Neural cell (in vitro differentiated cells): ENCODE results near the gene NBEA. TPM values are rescaled to one million over a fixed set of nuclear protein-coding genes. Genes with fewer than 3 reads are reported as not detected.

ENCODE experiments used
- H2AFZ ChIP-seq: fragments of 200-600, 300-800 bp; sonication (generic), shearing (Covaris generic); 2 replicates; pipeline ENCODE4 v1.6.0; 2014; ENCODE audit warnings: low read depth, mild to moderate bottlenecking, antibody characterized with exemption, low read length, moderate library complexity
- H3F3A ChIP-seq: fragments of 200-600 bp; shearing (Covaris generic); 2 replicates; pipeline ENCODE4 v1.6.1; 2016; ENCODE audit warnings: mild to moderate bottlenecking, moderate library complexity, mixed read lengths, antibody characterized with exemption, low read length; ENCODE audit not compliant: insufficient read depth, poor library complexity, severe bottlenecking
- H3K27ac ChIP-seq: fragments of 200-600, 300-800 bp; sonication (generic), shearing (Covaris generic); 2 replicates; pipeline ENCODE4 v1.5.1; 2014; ENCODE audit warnings: mild to moderate bottlenecking, low read length, moderate library complexity
- H3K27me3 ChIP-seq: fragments of 300-800, 200-600 bp; sonication (generic), shearing (Covaris generic); 2 replicates; pipeline ENCODE4 v1.6.0; 2014; ENCODE audit warnings: mild to moderate bottlenecking, low read depth, low read length, moderate library complexity; ENCODE audit not compliant: insufficient read depth
- H3K36me3 ChIP-seq: fragments of 300-800, 200-600 bp; sonication (generic), shearing (Covaris generic); 2 replicates; pipeline ENCODE4 v1.5.1; 2014; ENCODE audit warnings: mild to moderate bottlenecking, antibody characterized with exemption, low read length, moderate library complexity; ENCODE audit not compliant: insufficient read depth
- H3K4me2 ChIP-seq: fragments of 300-800, 200-600 bp; sonication (generic), shearing (Covaris generic); 2 replicates; pipeline ENCODE4 v1.6.0; 2014; ENCODE audit warnings: mild to moderate bottlenecking, low read length
- H3K4me3 ChIP-seq: fragments of 300-800, 200-600 bp; sonication (generic), shearing (Covaris generic); 2 replicates; pipeline ENCODE4 v1.5.1; 2014; ENCODE audit warnings: mild to moderate bottlenecking, low read length, moderate library complexity
- H3K79me2 ChIP-seq: fragments of 200-600 bp; shearing (Covaris generic); replicated peaks from 2 replicates; pipeline ENCODE4 v1.6.0; 2014; ENCODE audit warnings: mild to moderate bottlenecking, low read length, moderate library complexity; ENCODE audit not compliant: insufficient read depth
- H3K9ac ChIP-seq: fragments of 300-800, 200-600 bp; sonication (generic), shearing (Covaris generic); 2 replicates; pipeline ENCODE4 v1.6.1; 2016; ENCODE audit warnings: mild to moderate bottlenecking, low read length, mixed read lengths
- H3K9me2 ChIP-seq: fragments of 200-600 bp; shearing (Covaris generic); 2 replicates; pipeline ENCODE4 v1.6.1; 2016; ENCODE audit warnings: mild to moderate bottlenecking, low read length, mixed read lengths; ENCODE audit not compliant: insufficient read depth
- H3K9me3 ChIP-seq: fragments of 200-600, 300-800 bp; sonication (generic), shearing (Covaris generic); 2 replicates; pipeline ENCODE4 v1.6.1; 2016; ENCODE audit warnings: mild to moderate bottlenecking, mixed run types, low read length, moderate library complexity, mixed read lengths
- H4K20me1 ChIP-seq: fragments of 200-600 bp; shearing (Covaris generic); 2 replicates; pipeline ENCODE4 v1.6.1; 2016; ENCODE audit warnings: mild to moderate bottlenecking, mixed run types; ENCODE audit not compliant: insufficient read depth
- EP300 ChIP-seq: fragments of 450-650 bp; conservative IDR thresholded peaks from 2 replicates; pipeline ENCODE4 v1.6.1; 2014; ENCODE audit warnings: antibody characterized with exemption, mild to moderate bottlenecking, moderate library complexity; ENCODE audit not compliant: poor library complexity, severe bottlenecking
- EZH2 ChIP-seq: fragments of 200-600, 300-800 bp; shearing (Covaris generic), sonication (generic); IDR thresholded peaks from 2 replicates; pipeline ENCODE4 v1.6.1; 2014; ENCODE audit warnings: antibody characterized with exemption, low read length, borderline replicate concordance, mild to moderate bottlenecking; ENCODE audit not compliant: insufficient read depth, poor library complexity, severe bottlenecking
- MXI1 ChIP-seq: fragments of 450-650 bp; conservative IDR thresholded peaks from 2 replicates; pipeline ENCODE4 v1.6.1; 2014; ENCODE audit warnings: antibody characterized with exemption, mild to moderate bottlenecking; ENCODE audit not compliant: poor library complexity, severe bottlenecking
- POLR2AphosphoS5 ChIP-seq: IDR thresholded peaks from 2 replicates; pipeline ENCODE4 v1.6.1; 2012
- RAD21 ChIP-seq: fragments of 450-650 bp; conservative IDR thresholded peaks from 2 replicates; pipeline ENCODE4 v1.6.1; 2014; ENCODE audit warnings: antibody characterized with exemption, mild to moderate bottlenecking, moderate library complexity
- SMC3 ChIP-seq: fragments of 450-650 bp; conservative IDR thresholded peaks from 2 replicates; pipeline ENCODE4 v1.6.1; 2014; ENCODE audit warnings: antibody characterized with exemption, mild to moderate bottlenecking, moderate library complexity; ENCODE audit not compliant: poor library complexity
- TAF1 ChIP-seq: IDR thresholded peaks from 2 replicates; pipeline ENCODE4 v1.6.1; 2012; ENCODE audit warnings: low read depth
- polyA plus RNA-seq: library from polyadenylated mRNA; depleted of rRNA; stranded (reverse); fragments of >200 nt; gene quantifications from 2 replicates; pipeline ENCODE4 v1.2.3, GENCODE V29; 2014
- TF ChIP-seq, protein P1 (sequence below): IDR thresholded peaks from 2 replicates; pipeline ENCODE4 v1.6.1; 2012; ENCODE audit warnings: borderline replicate concordance
- TF ChIP-seq, protein P2 (sequence below): fragments of 450-650 bp; IDR thresholded peaks from 2 replicates; pipeline ENCODE4 v1.5.1; 2014; ENCODE audit warnings: antibody characterized with exemption, mild to moderate bottlenecking, moderate library complexity; ENCODE audit not compliant: poor library complexity, severe bottlenecking

Gene NBEA
- polyA plus RNA-seq, 1 donor from 2014 or later, result 55.8 TPM

DNA sequence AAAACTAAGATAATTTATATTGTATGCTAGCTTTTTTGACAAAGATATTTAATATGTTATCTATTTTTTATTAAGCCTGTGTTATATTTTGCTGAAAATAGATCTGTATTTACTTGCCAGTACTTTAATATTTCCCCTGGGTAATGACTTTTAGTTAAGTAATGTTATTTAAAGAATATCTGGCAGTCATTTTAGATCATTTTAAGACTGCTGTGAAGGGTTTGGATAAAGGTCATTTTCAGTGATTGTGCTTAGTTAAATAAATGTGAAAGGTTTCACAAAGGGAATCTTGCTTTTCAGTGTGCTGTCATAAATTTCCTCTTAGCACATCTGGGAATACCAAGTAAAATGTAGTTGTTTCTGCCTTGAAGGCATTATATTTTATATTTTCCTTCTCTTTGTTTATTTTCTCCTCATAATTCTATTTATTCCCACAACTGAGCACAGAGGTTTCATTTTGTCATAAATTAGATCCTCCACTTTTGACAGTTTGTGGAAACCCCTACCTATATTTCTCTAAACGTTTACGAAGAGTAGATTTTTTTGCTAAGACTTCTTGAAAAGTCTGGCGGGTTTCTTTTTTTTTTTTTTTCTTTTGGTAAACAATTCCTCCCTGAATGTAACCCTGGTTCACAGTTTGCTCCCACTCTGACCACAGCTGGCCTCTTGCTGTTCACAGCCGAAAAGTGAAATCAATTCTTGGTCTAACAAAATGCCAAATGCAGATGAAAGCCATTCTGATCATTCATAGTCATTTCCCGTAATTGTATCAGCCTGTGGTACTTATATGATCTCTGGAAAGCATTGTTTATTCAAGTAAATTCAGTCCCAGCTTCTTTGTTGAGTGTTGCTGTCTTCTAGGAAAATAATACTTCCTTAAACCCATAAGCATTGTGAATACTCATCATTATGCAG lies 446.6 kb downstream of the NBEA start:
- H4K20me1 ChIP-seq, result no peaks in the 10 kb centered on the region
- H3K9me2 ChIP-seq, result no peaks in the 10 kb centered on the region
- no peaks in the 10 kb centered on the region for H3K27me3 ChIP-seq
- H3K79me2 ChIP-seq, result no peaks in the 10 kb centered on the region
- peak overlapping the region; percentile 21 for H3K4me2 ChIP-seq
- TF ChIP-seq POLR2AphosphoS5, result no peak
- H3K9me3 ChIP-seq, result no peaks in the 10 kb centered on the region
- H3F3A ChIP-seq, result no peaks in the 10 kb centered on the region
- no peak overlapping the region for H3K27ac ChIP-seq
- H3K36me3 ChIP-seq, result no peaks in the 10 kb centered on the region
- H3K4me3 ChIP-seq, result no peak overlapping the region
- no peak overlapping the region for H3K9ac ChIP-seq
- no peak overlapping the region for H2AFZ ChIP-seq

DNA sequence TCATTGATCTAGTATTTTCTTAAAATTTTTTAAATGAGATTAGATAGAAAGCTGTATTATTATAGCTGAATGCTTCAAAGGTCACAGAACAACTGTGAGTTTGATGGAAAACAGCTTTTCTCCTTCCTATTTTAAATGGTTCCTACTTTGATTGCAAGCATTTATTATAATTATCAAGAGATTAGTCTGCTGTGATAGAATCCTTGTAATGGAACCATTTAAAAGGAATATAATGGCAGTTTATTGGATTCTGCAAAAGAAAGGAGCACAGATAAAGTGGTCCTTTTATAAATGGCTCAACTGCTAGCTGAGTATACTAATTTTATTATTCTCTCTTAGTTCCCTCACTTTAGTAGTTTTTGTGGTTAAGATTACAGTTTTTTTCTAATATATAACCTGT lies 447.5 kb downstream of the NBEA start:
- Histone ChIP-seq H3K27me3 (no peaks in the 10 kb centered on the region), H3K9ac (no peak overlapping the region), H4K20me1 (no peaks in the 10 kb centered on the region), H3K27ac (no peak overlapping the region), H3F3A (no peaks in the 10 kb centered on the region), H3K9me2 (no peaks in the 10 kb centered on the region), H3K4me3 (no peak overlapping the region), H3K4me2 (no peak overlapping the region), H3K36me3 (no peaks in the 10 kb centered on the region), H3K9me3 (no peaks in the 10 kb centered on the region), H2AFZ (no peak overlapping the region), H3K79me2 (no peaks in the 10 kb centered on the region)
- TF ChIP-seq TAF1 (no peak), MXI1 (no peak), EZH2 (no peak), EP300 (no peak), POLR2AphosphoS5 (no peak), RAD21 (no peak), SMC3 (no peak)
- TF ChIP-seq, protein P1, sequence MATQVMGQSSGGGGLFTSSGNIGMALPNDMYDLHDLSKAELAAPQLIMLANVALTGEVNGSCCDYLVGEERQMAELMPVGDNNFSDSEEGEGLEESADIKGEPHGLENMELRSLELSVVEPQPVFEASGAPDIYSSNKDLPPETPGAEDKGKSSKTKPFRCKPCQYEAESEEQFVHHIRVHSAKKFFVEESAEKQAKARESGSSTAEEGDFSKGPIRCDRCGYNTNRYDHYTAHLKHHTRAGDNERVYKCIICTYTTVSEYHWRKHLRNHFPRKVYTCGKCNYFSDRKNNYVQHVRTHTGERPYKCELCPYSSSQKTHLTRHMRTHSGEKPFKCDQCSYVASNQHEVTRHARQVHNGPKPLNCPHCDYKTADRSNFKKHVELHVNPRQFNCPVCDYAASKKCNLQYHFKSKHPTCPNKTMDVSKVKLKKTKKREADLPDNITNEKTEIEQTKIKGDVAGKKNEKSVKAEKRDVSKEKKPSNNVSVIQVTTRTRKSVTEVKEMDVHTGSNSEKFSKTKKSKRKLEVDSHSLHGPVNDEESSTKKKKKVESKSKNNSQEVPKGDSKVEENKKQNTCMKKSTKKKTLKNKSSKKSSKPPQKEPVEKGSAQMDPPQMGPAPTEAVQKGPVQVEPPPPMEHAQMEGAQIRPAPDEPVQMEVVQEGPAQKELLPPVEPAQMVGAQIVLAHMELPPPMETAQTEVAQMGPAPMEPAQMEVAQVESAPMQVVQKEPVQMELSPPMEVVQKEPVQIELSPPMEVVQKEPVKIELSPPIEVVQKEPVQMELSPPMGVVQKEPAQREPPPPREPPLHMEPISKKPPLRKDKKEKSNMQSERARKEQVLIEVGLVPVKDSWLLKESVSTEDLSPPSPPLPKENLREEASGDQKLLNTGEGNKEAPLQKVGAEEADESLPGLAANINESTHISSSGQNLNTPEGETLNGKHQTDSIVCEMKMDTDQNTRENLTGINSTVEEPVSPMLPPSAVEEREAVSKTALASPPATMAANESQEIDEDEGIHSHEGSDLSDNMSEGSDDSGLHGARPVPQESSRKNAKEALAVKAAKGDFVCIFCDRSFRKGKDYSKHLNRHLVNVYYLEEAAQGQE, result no peak
- TF ChIP-seq, protein P2, sequence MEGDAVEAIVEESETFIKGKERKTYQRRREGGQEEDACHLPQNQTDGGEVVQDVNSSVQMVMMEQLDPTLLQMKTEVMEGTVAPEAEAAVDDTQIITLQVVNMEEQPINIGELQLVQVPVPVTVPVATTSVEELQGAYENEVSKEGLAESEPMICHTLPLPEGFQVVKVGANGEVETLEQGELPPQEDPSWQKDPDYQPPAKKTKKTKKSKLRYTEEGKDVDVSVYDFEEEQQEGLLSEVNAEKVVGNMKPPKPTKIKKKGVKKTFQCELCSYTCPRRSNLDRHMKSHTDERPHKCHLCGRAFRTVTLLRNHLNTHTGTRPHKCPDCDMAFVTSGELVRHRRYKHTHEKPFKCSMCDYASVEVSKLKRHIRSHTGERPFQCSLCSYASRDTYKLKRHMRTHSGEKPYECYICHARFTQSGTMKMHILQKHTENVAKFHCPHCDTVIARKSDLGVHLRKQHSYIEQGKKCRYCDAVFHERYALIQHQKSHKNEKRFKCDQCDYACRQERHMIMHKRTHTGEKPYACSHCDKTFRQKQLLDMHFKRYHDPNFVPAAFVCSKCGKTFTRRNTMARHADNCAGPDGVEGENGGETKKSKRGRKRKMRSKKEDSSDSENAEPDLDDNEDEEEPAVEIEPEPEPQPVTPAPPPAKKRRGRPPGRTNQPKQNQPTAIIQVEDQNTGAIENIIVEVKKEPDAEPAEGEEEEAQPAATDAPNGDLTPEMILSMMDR, result no peak
